Measurements from ENCODE around the gene BEAN1.

The BEAN1 gene

DNA sequence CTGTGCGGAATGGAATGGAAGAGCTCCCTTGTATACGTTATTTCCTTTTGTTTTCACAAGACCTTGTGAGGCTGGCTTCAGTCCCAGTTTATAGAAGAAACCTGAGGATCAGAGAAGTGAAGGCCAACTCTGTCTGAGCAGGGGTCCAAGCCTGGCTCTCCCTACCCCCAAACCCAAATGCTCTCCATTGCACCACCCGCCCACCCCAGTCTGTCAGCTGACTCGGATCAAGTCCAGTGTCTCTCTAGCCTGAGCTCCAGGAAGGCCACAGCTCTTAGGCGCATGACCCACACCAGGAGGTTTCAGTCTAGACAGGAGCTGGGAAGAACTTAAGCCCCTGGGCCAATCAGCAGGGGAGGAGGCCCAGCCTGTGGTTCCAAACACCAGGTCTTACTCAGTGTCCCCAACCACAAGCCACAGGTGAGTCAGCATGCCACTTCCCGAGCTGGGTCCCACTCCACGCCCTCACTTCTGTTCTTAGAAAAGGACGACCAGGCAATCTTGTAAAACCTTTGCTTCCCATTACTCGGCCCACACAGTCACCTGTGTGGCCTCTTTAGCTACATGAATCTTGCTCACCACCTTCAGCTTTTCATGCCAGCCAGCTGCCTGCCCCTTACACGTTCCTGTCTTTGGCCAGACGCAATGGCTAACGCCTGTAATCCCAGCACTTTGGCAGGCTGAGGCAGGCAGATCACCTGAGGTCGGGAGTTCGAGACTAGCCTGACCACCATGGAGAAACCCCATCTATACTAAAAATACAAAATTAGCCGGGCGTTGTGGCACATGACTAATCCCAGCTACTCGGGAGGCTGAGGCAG, 95.1 kb downstream of the BEAN1 start:
- peak; percentile 77 to 88 for DNase-seq (ENCODE audit: low read depth in 2 of 2)

DNA sequence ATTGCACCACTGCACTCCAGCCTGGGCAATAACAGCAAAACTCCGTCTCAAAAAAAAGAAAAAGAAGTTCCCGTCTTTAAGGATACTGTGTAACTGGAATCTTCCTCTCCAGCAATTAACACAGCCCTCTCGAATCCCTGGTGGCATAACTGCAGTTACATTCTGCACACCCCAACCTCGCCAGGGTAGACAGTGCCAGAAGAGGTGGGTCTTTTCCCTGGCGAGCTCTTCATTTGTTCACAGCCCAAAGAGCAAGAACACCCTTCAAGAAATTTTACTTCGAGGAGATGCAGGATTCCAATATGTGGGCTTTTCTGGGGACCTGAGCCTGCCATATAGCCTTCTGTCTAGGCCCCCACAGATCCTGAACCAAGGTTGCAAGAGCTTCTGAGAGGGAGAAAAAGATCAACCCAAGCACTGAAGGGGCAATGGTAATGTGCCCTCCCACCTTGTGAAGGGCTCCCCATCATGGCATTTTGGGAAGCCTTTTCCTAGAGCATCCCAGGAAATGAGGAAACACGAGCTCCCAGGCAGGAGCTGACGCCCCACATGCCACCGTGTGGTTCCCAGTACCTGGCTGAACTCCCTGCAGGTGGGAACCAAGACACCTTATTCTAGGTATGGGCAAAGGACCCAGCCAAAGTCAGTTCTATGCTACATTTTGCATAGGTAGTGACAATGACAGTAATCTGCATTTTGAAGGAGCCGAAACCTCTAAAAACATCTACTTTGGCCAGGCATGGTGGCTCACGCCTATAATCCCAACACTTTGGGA, 95.9 kb downstream of the BEAN1 start:
- DNase-seq (ENCODE audit: low read depth in 2 of 2) = no peak

DNA sequence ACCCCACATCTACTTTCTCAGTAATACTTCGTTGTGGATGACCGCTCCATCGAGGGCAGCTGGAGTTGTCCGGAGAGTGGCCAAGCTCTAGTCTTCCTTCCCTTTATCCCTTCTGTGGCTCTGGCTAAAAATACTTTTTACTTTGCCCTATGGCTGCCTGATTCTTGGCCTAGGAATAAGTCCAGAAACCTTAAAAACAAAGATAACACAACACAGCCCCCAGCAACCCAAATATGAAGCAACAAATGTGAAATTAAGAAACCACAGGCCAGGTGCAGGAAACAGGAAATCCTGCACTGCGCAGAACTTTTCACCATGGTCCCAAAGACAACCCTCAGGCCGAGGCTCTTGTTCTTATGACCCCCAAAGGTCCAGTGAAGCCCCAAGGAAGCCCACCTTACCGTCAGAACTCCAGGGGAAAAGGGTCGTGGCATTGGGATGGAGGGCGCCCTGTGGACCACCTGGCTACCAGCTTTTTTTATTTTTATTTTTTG, 96.8 kb downstream of the BEAN1 start:
- no peak for DNase-seq (ENCODE audit: low read depth in 2 of 2)

DNA sequence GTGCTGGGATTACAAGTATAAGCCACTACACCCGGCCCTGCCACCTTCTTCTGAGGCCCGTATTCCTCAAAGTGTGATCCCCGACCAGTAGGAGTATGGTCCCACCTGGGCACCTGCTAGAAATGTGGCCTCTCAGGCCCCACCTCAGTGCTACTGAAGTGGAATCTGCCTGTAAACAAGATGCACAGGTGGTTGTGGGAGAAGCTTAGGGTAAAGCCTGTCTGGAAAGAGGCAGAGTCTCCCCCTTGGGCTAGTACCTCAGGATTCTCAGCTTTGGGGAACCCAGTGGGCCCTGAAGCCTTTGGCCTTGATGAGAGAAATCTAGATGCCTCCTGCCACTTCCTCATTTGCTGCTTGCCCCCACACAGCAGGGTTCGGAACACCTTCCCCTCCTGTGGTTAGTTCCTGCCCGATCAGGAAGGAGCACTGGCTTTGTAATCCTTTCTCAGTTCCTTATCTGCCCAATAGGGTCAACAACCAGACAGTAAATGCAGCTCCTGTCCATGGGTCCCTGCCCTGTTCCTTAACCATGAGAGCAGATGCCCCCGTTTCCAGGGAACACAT, 97.6 kb downstream of the BEAN1 start:
- no peak for DNase-seq (ENCODE audit: low read depth in 2 of 2)

DNA sequence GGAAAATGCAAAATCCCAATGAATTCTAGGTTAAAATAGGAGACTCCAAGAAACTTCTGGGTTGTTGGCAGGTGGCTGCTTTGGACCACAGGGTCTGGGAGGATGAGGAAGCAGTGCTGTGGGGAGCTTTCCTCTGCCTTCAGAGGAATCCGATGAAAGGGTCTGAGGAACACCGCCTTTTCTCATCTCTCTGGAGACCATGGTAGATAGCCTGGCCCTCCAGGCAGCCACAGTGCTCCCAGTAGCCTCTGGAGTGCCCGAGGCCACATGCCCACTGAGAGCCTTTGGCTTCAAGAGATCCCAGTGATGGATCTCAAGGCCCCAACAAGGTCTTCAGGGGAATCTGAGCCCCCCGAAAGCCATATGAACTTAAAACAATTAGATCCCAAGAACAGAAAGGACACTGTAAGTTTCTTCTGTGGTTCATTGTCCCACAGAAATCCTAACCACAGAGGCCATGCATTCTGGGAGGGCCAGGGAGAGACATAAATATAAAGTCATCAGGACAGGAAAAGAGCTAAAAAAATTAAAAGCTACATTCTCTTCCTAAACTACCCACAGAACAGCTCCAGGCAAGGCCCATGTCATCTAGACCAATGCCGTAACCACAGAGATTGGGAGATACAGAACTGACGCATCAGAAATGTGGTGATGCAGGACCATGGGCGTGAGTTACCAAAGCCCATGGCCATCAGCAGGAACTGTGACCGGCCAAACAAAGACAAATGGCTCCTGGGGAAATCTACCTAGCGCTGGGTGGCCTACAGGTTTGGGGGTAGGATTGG, 98.5 kb downstream of the BEAN1 start:
- no peak for DNase-seq (ENCODE audit: low read depth in 2 of 2)

DNA sequence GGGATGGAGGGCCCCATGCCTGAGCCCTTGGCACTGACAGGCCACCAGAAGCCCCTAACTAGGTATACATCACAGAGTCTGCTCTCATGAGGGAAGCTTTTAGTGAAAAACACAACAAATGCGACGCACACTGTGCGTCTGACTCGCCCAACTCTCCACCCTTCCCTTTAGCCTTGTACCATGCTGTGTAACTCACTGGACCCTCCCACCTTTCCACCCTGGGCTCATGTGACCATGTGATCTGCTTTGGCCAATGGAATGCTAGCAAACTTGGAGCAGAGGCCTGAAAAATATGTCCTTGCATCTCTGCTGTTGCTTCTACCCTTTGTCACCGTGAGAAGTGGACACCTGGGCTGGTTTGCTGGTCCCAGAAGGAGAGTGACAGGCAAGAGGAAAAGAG, 101.2 kb downstream of the BEAN1 start:
- DNase-seq (ENCODE audit: low read depth in 2 of 2) = no peak

DNA sequence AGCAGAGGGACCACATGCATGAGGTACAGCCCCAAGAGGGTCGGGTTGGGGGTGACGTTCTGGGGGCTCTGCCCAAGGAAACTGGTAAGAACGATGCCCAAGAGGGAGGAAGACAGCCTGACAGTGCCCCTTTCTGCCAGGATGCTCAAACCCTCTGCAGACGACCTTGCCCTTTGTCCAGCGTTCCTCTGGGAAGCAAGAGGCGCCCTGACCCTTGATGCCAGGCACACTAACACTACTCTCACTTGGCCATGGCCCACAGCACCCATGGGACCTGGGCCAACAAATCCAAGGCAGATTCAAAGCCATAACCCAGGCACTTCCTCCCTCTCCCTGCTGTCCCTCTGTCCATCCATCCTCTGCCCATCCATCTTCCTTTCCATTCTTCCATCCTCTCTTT, 102.4 kb downstream of the BEAN1 start:
- no peak for DNase-seq (ENCODE audit: low read depth in 2 of 2)
